HG03520 (cell line): ENCODE data around the gene EXOSC7.
A peak's percentile ranks its signal among the peaks of the same experiment; 100 is the strongest.
"Not testable (repeated sequence)": the region's sequence is repeated elsewhere in the genome, so short reads cannot be mapped to it uniquely, and the experiment has no call there.

Experiments
- ATAC-seq: cut with Tn5 transposase; IDR thresholded peaks from one replicate; pipeline ENCODE4 v1.9.1; 2021; ENCODE audit warnings: mild to moderate bottlenecking, moderate library complexity; ENCODE audit not compliant: unreplicated experiment

The EXOSC7 gene

DNA sequence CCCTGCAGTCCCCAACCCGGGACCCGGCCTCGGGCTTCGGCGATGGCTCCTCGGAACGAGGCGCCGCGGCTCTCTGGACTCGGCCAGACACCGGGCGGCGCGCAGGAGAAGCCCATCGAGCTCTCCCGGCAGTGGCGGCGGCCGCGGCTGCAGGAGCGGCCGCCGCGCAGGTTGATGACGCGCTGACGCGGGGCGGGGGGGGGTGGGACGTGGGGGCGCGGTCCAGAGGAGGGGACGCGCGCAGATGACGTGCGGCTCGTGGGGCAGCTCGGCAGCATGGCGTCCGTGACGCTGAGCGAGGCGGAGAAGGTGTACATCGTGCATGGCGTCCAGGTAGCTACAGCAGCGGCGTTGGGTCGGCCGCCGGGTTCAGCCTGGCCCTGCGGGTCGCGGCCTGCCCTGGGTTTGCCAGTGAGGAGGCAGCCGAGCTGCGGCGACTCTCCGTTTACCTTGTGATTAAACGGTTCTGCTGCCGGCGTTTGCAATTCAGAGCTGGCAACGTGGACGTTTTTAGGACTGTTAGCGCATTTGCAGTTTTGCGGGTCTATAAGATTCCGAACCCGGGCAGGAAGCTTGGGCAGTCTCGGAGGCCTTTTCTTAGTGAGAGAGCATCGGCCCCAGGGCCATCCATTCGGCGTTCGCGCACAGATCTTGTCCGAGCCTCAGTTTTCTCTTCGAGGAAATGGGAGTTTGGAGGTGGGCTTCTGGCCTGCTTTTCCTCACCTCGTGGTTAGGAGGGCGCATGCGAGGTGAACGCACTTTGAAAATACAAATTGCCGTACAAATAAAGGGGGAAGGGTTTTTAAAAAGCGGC, at the start of gene EXOSC7, which contains the start of gene ZDHHC3:
Gene EXOSC7 (plus strand): TSS at position 243 of the 814 bp plus-strand sequence. CDS start 34 bp downstream, at position 277.
Gene ZDHHC3 (minus strand): TSS at position 173 of the 814 bp plus-strand sequence. CDS start 16,738 bp downstream, outside the sequence.
- peak; percentile 72 for ATAC-seq

- no peak for ATAC-seq
Observed at GRCh38 chr3:44926921-44927320, 49.1 kb upstream of the EXOSC7 start.

GRCh38 chr3:44927371-44927770, 48.7 kb upstream of the EXOSC7 start:
- ATAC-seq = no peak

GRCh38 chr3:44929782-44930181, 46.3 kb upstream of the EXOSC7 start:
- ATAC-seq = no peak

DNA sequence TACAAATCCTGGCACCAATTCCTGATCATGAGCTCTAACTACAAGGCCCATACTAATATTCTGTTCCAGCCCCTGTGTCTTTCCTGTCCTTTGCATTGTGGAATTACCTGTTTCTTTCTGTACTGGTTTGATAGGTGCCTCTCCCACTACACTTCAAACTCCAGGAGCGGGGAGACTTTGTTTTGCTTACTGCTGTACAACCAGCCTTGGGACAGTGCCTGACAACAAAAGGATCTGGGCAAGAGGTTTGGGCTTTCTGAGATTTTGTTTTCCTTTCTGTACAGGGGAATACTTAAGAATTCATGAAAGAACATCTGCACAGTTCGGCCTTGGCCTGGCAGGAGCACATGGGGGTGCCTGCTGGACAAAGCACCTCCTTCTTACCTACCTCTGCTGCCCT, 45.1 kb upstream of the EXOSC7 start:
- no peak for ATAC-seq

DNA sequence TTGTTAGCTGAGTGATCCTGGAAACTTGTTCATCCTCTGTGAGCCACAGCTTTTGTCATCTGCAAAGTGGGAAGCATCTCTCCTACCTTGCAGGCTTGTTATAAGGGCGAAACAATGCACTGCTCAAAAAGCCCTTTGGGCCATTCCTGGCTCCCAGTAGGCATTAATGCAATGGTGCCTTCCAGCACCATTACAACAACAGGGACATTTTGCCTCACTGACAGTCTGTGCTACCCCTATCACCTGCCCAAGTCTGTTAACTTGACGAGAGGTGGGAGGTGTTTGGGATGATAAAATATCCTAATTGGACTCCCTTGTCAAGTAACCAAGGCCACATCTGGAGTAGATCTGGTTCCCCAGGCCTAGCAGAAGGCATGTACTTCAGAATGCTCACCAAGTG, 44.3 kb upstream of the EXOSC7 start:
- no peak for ATAC-seq

DNA sequence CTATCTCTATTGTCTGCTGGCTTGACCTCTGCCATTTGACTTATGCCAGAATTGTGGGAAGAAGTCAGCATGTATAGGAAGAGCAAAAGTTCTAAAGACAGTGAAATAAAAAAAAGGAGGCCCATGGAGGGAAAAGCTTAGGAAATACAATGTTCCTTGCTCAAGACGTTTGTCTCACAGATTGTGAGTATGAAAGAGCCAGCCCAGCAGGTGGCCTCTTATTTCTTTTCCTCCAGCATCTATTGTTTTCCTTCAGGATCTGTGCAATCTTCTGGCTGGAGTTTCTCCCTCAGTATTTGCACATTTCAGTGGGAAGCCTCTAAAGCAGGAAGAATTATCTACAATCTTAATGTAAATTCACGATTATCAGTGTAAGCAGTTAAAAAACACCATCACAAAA, 43.8 kb upstream of the EXOSC7 start:
- no peak for ATAC-seq

DNA sequence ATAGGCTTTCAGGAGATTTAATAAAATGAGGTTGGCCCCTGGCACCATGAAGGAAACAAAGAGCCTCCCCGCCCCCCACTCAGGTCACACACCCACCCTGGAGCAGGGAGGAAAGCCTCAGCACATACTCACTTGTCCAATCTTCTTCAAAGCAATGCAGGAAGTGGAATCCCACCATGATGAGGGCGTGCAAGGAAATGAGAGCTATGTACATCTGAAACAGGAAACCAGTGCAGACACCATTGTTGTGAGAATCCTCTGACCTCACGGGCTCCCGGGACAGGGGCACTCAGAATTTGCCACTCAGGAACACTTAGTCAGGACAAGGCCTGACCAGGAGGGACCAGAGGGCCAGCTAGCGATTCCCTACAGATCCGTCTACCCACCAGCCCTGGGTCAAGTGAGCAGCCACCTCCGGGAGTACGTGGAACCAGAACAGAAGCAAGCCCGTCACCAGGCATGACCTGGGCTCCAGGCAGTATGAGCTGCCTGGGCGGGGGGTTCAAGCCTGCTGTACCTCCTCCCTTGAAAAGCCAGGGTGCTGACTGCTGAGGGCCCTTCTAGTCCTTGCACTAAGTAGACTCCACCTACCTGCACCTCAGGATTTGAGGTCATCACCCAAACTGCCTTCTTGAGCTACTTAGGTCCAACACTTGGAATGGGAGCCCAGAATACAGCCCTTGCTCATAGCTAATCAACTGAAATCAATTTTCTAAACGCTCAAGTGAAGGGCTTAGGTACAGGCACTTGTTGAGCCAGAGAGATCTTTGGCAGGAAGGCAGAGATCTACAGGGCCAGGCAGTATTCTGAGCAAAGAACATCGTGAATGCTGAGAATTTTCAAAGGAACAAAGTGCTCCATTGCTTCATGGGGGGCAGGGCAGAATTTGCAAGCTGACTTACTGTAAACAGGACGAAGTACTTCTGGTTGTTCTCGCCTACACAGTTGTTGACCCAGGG, 42.8 kb upstream of the EXOSC7 start:
- ATAC-seq = no peak

DNA sequence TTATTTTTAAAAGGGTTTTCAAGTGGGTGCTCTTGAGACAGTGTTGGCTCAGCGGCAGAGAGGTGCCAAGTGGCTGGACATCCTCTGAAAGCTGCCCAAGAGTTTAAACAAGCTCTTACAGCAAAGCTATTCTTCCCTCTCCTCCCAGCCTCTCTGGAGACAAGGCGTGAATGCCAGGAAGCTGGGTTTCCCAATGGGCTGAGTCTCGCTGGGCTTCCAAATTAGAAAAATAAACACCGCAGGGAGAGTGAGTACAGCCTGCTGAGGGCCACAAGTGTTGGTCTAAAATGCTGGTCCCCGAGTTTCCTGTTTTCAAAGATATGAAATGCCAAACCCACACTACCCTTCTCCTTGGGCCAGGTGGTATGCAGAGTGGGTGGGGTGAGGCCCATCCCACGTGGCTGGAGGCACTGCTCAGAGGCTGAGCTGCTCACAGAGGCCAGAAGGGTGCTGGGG, 36.4 kb upstream of the EXOSC7 start:
- no peak for ATAC-seq

- ATAC-seq = no peak
Observed at GRCh38 chr3:44942202-44942921, 33.7 kb upstream of the EXOSC7 start.

- no peak for ATAC-seq
Observed at GRCh38 chr3:44948239-44948638, 27.8 kb upstream of the EXOSC7 start.

DNA sequence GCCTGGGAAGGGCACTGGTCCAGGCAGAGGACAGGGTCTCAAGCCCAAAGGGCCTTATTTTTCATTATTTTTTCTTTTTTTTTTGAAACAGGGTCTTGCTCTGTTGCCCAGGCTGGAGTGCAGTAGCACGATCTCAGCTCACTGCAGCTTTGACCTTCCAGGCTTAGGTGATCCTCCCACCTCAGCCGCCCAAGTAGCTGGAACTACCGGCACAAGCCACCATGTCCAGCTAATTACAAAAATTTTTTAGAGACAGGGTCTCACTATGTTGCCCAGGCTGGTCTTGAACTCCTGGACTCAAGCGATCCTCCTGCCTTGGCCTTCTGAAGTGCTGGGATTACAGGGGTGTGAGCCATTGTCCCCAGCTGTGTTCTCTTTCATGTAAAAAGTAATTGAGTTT, 26.3 kb upstream of the EXOSC7 start:
- ATAC-seq = not testable (repeated sequence)

DNA sequence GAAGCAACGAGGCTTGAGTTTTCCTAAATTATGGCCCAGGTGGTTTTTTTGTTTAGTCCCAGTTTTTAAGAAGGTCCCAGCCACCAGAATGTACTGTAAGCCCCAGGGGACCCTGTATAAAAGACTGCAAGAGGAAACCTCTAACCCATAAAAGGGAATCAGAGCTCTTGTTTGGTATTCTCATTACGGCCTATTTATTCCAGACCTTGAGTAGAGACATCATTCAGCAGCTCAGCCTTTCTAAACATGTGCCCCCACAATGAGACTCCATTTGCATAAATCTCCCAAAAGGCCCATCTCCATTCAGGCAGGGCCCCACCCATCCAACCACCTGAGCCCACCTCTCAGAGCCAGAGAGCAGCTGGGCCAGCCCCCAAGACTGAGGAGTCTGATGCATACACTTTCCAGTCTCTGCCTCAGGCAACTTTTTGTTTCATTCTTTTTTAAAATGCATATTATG, 25.7 kb upstream of the EXOSC7 start:
- ATAC-seq = no peak

DNA sequence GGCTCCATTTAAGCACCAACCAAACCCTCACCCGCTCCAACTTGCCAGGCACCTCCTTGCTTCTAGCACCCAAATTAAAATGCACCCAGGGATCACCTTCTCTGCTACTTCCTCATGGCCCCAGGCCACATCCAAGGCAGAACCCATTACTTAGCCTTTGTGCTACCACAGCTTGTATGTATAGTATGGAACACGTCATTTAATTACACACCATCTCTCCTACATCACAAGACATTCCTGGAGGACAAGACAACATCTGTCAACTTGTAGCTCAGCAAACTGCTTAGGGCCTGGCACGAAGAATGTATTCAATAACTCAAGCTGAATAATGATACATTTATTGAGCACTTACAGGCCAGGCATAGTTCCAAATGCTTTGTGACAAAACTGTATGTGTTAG, 23.4 kb upstream of the EXOSC7 start:
- no peak for ATAC-seq

GRCh38 chr3:44954304-44954703, 21.7 kb upstream of the EXOSC7 start:
- ATAC-seq = no peak

DNA sequence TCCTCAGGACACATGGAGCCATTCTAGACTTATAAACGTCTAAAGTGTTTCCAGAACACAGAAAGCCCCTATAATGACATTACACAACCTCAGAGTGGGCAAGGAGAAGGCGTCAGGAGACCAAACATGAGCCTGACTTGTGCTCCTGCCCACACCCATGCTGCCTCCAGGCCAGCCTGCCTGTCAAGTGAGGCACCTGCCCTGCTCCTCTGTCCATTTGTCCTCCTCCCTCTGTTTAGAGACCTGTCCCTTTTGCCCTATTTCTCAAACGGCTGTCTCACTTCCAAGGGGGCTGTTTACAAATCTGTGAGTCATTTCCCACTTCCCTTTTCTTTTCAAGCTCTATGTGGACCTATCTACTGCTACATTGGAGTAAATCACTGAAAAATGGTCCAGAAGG, 21.1 kb upstream of the EXOSC7 start:
- ATAC-seq = peak; percentile 80

DNA sequence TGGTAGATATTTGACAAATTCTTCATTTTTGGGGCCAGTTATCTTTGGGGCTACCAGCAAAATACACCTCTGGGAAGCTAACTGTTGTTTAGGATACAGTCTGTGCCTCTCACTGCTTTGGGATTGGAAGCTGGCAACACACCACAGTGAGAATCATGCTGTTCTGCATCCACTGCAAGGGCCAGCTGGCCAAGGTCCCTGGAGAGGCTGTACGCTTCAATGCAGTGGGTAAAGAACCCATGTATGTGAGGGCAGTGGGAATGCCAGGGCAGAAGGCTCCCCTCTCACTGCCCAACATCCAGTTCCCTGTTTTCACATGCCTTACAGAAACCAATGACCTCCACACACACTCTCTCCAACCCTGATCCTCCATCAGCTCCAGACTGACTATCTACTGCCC, 20.1 kb upstream of the EXOSC7 start:
- ATAC-seq = no peak

GRCh38 chr3:44957986-44958385, 18.1 kb upstream of the EXOSC7 start:
- no peak for ATAC-seq

DNA sequence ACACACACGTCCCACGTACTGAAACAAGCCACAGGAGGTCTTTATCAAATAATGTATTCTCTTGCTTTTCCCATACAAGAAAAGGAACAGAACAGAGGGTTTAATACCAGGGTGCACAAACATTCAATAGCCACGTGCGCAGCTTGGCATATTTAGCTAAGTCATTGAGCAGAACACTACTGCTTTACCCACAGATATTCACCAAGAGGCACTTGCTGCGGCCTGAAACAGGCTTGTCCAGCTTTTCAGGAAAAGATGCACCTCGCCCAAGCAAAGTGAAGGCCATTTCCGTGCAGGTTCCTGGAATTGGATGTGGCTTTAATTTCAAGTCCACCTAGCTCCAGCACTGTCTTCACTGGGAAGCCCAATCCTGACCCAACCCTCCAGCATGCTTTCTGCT, 17.7 kb upstream of the EXOSC7 start:
- no peak for ATAC-seq

GRCh38 chr3:44960387-44961026, 15.5 kb upstream of the EXOSC7 start:
- ATAC-seq = no peak
